HAP-1 (cell line): Measurements from ENCODE around the gene CYP21A2.
"Not testable (repeated sequence)": the region's sequence is repeated elsewhere in the genome, so short reads cannot be mapped to it uniquely, and the experiment has no call there.

ENCODE experiments used
- DNase-seq, 2 experiments: peaks; one replicate each; pipeline ENCODE4 v3.0.0-alpha.2; 2016 to 2020; ENCODE audit warnings: low spot score in 2 of 2
- H3K27me3 ChIP-seq: fragments of 250-450 bp; sonication (Bioruptor Pico); 2 replicates; pipeline ENCODE4 v1.5.1; 2020; ENCODE audit warnings: low read depth, mild to moderate bottlenecking, moderate library complexity
- H3K36me3 ChIP-seq: fragments of 250-450 bp; sonication (Bioruptor Pico); replicated peaks from 2 replicates; pipeline ENCODE4 v1.5.1; 2020; ENCODE audit warnings: mild to moderate bottlenecking
- H3K4me1 ChIP-seq: fragments of 250-450 bp; sonication (Bioruptor Pico); 2 replicates; pipeline ENCODE4 v1.5.1; 2020; ENCODE audit warnings: mild to moderate bottlenecking
- H3K4me3 ChIP-seq: fragments of 250-450 bp; sonication (Bioruptor Pico); 2 replicates; pipeline ENCODE4 v1.5.1; 2020; ENCODE audit warnings: mild to moderate bottlenecking, moderate library complexity
- H3K9me3 ChIP-seq: fragments of 250-450 bp; sonication (Bioruptor Pico); 2 replicates; pipeline ENCODE4 v1.5.1; 2020; ENCODE audit warnings: mild to moderate bottlenecking, moderate library complexity
- in situ Hi-C: fragments of 300-500 bp; cut with MboI; formaldehyde crosslinking; loops from 3 replicates; pipeline ENCODE4 v1.14.3; 2020; ENCODE audit warnings: low sequenced_read_pairs, inconsistent platforms, mixed read lengths

The CYP21A2 gene

DNA sequence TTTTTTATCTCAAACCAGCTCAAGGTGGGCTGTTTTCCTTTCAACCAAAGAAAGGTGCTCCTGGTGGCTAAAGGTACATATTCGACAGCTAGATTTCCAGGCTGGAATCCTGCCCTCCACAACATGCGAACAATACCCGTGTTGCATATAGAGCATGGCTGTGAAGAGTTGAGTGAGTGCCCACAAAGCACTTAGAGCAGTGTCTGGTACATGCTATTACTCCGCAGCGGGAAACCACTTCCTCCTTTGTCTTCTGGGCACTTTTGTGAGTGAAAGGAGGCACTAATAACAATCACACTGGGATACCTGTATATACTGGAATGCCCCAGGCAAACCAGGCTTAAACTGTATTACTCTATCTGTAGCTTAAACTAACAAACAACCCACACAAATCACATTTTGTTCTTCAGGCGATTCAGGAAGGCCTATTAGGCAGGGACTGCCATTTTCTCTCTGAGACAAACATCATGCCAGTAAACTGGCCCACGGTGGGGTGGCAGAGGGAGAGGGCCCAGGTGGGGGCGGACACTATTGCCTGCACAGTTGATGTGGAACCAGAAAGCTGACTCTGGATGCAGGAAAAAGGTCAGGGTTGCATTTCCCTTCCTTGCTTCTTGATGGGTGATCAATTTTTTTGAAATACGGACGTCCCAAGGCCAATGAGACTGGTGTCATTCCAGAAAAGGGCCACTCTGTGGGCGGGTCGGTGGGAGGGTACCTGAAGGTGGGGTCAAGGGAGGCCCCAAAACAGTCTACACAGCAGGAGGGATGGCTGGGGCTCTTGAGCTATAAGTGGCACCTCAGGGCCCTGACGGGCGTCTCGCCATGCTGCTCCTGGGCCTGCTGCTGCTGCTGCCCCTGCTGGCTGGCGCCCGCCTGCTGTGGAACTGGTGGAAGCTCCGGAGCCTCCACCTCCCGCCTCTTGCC lies at the start of gene CYP21A2:
Gene CYP21A2 (plus strand): TSS at position 818 of the 927 bp plus-strand sequence. CDS start 8 bp downstream, at position 826.
- H3K4me3 ChIP-seq, H3K9me3 ChIP-seq, DNase-seq, in situ Hi-C loops, H3K4me1 ChIP-seq, H3K27me3 ChIP-seq, H3K36me3 ChIP-seq: not testable (repeated sequence)

DNA sequence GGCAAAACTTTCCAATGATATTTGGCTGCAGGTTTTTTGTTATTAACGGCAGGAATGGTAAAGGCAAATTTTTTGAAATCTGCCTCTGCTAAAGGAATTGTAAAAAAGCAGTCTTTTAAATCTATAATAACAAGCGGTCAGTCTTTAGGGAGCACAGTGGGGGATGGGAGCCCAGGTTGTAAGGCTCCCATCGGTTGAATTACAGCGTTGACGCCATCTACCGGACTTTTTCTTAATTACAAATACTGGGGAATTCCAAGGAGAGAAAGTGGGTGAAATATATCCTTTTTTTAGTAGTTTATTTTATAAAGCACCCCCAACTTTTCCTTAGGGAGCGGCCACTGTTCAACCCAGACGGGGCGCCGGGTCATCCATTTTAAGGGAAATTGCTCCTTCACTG lies 48.9 kb upstream of the CYP21A2 start:
- H3K9me3 ChIP-seq, H3K36me3 ChIP-seq, H3K4me3 ChIP-seq, H3K27me3 ChIP-seq, DNase-seq, in situ Hi-C loops, H3K4me1 ChIP-seq: not testable (repeated sequence)

DNA sequence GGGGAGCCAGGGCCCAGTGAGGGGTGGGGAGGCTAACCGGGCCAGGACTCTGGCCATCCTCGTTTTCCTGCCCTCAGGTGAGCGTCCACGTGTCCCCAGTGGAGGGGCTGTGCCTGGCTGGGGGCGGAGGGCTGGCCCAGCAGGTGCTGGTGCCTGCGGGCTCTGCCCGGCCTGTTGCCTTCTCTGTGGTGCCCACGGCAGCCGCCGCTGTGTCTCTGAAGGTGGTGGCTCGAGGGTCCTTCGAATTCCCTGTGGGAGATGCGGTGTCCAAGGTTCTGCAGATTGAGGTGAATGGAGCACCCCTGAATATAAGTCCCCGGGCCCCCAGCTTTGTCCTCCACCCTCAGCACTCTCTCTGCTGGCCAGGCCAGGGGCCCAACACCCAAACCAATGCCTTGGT lies 43.8 kb upstream of the CYP21A2 start:
- DNase-seq, H3K4me1 ChIP-seq, H3K36me3 ChIP-seq, H3K27me3 ChIP-seq, H3K4me3 ChIP-seq, in situ Hi-C loops, H3K9me3 ChIP-seq: not testable (repeated sequence)

DNA sequence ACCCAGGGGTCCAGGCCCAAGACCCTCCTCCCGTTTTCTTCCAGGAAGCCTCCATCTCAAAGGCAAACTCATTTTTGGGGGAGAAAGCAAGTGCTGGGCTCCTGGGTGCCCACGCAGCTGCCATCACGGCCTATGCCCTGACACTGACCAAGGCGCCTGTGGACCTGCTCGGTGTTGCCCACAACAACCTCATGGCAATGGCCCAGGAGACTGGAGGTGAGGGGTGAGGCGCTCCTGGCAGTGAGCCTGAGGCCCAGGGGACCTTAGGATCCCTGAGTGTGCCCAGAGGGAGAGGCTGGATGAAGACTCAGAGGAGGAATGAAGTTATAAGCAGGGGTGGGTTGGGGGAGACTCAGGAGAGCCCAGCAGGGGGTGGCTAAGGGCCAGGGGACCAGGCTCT lies 41.8 kb upstream of the CYP21A2 start:
- H3K36me3 ChIP-seq, H3K4me3 ChIP-seq, in situ Hi-C loops, DNase-seq, H3K4me1 ChIP-seq, H3K9me3 ChIP-seq, H3K27me3 ChIP-seq: not testable (repeated sequence)

DNA sequence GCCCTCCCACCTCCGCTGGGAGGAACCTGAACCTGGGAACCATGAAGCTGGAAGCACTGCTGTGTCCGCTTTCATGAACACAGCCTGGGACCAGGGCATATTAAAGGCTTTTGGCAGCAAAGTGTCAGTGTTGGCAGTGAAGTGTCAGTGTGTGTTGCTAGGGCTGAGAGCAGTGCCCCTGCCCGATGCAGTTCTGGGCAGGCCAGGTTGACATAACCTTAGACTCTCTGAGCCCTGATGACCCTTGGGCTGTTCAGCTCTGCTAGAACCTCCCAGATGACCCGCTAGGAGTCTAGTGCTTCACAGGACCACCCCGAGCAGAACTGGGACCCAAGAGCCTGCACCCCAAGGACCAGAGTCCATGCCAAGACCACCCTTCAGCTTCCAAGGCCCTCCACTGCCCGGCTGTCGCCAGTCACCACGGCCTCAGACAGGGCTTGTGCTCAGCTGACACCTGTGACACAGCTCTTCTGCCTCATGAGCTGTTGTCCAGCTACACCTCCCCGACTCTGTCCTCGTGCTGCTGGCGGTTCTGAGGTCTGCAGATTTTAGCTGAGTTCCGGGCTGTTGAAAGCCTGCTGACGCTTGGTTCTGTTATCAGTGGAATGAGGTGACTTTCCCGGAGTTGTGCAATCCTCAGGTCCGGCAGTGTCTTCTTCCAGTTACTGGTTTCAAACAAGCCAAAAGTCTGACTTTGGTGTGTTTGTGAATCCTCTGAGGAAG lies 35.5 kb upstream of the CYP21A2 start:
- in situ Hi-C loops, H3K4me1 ChIP-seq, H3K27me3 ChIP-seq, H3K36me3 ChIP-seq, H3K4me3 ChIP-seq, H3K9me3 ChIP-seq, DNase-seq: not testable (repeated sequence)

DNA sequence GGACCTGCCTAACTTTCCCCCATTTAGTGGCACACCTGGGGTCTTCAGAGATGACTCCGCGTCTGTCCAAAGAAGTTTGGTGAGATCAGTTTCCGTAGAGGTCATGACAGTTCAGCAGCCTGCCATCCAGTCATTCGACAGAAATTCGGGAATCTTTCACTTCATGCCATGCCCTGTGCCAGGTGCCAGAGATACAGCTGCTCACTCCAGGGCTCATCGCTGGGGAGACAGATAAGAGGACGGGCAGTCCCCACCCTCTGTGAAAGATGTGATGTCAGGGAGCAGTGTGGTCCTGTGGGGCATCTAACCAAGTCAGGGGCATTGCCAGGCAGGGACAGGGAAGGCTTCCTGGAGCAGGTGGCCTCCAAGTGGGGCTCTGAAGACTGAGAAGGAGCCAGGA lies 34.9 kb upstream of the CYP21A2 start:
- H3K27me3 ChIP-seq, H3K4me3 ChIP-seq, H3K4me1 ChIP-seq, DNase-seq, in situ Hi-C loops, H3K9me3 ChIP-seq, H3K36me3 ChIP-seq: not testable (repeated sequence)

DNA sequence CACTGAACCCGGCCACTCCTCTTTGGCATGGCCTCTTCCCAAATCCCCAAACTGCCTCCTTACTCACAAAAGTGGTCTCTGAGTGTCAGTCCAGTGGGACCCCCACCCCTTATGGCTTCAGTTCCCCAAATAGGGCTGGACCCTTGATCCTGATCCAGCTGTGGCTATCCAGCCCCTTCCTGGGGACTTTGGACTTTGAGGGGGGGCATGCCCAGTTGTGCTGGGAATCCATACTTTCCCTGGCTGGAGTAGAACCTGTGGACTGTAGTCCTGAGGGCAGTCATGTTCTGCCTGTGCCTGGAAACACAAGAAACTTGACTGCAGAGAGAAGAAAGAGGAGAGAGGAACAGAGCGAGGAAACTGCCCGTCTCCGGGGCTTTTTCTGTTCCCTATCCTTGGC lies 33.8 kb upstream of the CYP21A2 start:
- H3K4me3 ChIP-seq, H3K27me3 ChIP-seq, in situ Hi-C loops: not testable (repeated sequence)

DNA sequence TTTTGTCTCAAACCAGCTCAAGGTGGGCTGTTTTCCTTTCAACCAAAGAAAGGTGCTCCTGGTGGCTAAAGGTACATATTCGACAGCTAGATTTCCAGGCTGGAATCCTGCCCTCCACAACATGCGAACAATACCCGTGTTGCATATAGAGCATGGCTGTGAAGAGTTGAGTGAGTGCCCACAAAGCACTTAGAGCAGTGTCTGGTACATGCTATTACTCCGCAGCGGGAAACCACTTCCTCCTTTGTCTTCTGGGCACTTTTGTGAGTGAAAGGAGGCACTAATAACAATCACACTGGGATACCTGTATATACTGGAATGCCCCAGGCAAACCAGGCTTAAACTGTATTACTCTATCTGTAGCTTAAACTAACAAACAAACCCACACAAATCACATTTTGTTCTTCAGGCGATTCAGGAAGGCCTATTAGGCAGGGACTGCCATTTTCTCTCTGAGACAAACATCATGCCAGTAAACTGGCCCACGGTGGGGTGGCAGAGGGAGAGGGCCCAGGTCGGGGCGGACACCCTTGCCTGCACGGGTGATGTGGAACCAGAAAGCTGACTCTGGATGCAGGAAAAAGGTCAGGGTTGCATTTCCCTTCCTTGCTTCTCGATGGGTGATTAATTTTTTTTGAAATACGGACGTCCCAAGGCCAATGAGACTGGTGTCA lies 33.2 kb upstream of the CYP21A2 start:
- H3K9me3 ChIP-seq, H3K27me3 ChIP-seq, H3K4me3 ChIP-seq, H3K4me1 ChIP-seq, H3K36me3 ChIP-seq, in situ Hi-C loops: not testable (repeated sequence)
- DNase-seq: peak in 1 of 2 experiments; percentile 6

More for the DNA sequence above, 33.8 kb upstream of the CYP21A2 start:
- not testable (repeated sequence) for H3K4me1 ChIP-seq, DNase-seq, H3K9me3 ChIP-seq, H3K36me3 ChIP-seq

DNA sequence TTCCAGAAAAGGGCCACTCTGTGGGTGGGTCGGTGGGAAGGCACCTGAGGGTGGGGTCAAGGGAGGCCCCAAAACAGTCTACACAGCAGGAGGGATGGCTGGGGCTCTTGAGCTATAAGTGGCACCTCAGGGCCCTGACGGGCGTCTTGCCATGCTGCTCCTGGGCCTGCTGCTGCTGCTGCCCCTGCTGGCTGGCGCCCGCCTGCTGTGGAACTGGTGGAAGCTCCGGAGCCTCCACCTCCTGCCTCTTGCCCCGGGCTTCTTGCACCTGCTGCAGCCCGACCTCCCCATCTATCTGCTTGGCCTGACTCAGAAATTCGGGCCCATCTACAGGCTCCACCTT lies 32.7 kb upstream of the CYP21A2 start:
- H3K36me3 ChIP-seq, H3K9me3 ChIP-seq, in situ Hi-C loops, H3K27me3 ChIP-seq, H3K4me1 ChIP-seq, H3K4me3 ChIP-seq: not testable (repeated sequence)
- DNase-seq: peak in 1 of 2 experiments; percentile 6

DNA sequence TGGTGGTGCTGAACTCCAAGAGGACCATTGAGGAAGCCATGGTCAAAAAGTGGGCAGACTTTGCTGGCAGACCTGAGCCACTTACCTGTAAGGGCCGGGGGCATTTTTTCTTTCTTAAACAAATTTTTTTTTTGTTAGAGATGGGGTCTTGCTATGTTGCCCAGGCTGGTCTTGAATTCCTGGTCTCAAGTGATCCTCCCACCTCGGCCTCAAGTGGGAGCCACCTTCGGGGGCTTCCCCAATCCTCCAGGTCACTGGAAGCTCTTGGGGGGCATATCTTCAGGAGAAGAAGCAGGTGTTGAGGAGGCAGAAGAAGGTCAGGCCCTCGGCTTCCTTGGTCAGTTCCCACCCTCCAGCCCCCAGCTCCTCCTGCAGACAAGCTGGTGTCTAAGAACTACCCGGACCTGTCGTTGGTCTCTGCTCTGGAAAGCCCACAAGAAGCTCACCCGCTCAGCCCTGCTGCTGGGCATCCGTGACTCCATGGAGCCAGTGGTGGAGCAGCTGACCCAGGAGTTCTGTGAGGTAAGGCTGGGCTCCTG lies 32.2 kb upstream of the CYP21A2 start:
- H3K4me3 ChIP-seq, in situ Hi-C loops, H3K27me3 ChIP-seq, H3K9me3 ChIP-seq, H3K36me3 ChIP-seq, H3K4me1 ChIP-seq: not testable (repeated sequence)
- peak in 1 of 2 experiments; percentile 6 for DNase-seq

DNA sequence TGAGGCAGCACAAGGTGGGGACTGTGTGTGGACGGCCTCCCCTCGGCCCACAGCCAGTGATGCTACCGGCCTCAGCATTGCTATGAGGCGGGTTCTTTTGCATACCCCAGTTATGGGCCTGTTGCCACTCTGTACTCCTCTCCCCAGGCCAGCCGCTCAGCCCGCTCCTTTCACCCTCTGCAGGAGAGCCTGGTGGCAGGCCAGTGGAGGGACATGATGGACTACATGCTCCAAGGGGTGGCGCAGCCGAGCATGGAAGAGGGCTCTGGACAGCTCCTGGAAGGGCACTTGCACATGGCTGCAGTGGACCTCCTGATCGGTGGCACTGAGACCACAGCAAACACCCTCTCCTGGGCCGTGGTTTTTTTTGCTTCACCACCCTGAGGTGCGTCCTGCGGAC lies 31.1 kb upstream of the CYP21A2 start:
- DNase-seq: peak in 1 of 2 experiments; percentile 5
- H3K36me3 ChIP-seq, H3K4me3 ChIP-seq, in situ Hi-C loops, H3K4me1 ChIP-seq, H3K9me3 ChIP-seq, H3K27me3 ChIP-seq: not testable (repeated sequence)

DNA sequence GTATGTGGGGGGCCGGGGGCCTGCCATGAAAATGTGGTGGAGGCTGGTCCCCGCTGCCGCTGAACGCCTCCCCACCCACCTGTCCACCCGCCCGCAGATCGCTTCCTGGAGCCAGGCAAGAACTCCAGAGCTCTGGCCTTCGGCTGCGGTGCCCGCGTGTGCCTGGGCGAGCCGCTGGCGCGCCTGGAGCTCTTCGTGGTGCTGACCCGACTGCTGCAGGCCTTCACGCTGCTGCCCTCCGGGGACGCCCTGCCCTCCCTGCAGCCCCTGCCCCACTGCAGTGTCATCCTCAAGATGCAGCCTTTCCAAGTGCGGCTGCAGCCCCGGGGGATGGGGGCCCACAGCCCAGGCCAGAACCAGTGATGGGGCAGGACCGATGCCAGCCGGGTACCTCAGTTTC lies 30.2 kb upstream of the CYP21A2 start:
- H3K4me1 ChIP-seq, in situ Hi-C loops, H3K36me3 ChIP-seq, H3K9me3 ChIP-seq, H3K4me3 ChIP-seq, H3K27me3 ChIP-seq: not testable (repeated sequence)
- peak in 1 of 2 experiments; percentile 1 for DNase-seq

DNA sequence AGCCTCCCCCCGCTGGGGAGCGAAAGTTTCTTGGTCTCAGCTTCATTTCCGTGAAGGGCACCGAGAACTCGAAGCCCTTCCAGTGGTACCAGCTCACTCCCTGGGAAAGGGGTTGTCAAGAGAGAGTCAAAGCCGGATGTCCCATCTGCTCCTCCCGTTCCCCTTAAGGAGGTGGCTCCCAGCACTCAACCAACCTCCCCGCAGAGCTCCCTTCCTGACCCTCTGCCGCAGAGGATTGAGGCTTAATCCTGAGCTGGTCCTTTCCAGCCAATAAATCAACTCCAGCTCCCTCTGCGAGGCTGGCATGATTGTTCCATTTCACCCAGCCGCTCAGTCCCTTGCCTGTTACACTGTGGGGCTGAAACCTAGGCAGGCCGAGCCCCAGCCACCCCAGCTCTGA lies 29.6 kb upstream of the CYP21A2 start:
- H3K9me3 ChIP-seq, in situ Hi-C loops, H3K4me1 ChIP-seq, H3K4me3 ChIP-seq, H3K27me3 ChIP-seq, H3K36me3 ChIP-seq: not testable (repeated sequence)
- peak in 1 of 2 experiments; percentile 7 for DNase-seq

DNA sequence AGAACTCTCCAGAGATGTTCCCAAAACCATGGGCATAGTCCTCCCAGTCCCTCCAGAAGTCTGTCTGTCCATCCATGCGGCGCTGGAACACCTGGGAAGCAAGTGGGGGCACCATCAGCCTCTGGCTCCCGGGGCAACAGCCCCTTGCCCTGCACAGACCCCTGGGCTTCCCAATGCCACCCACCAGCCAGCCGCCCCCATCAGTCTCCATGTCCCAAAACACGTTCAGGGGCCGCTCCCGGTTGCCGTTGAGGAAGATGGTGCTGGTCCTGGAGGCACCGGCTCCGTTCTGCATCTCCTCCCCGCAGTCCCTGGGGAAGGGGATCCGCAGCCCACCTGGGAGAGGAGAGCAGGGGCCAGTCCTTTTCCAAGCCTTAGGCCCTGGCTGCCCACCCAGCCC lies 28.7 kb upstream of the CYP21A2 start:
- H3K9me3 ChIP-seq, H3K36me3 ChIP-seq, H3K27me3 ChIP-seq, H3K4me3 ChIP-seq, H3K4me1 ChIP-seq, in situ Hi-C loops: not testable (repeated sequence)
- peak in 1 of 2 experiments; percentile 1 for DNase-seq
